Right atrium auricular region (tissue), 2 donors: ENCODE measurements around the gene DLG2. TPM values are rescaled to one million over a fixed set of nuclear protein-coding genes. Genes with fewer than 3 reads are reported as not detected.
"Not testable (repeated sequence)": the region's sequence is repeated elsewhere in the genome, so short reads cannot be mapped to it uniquely, and the experiment has no call there.

Experiments used
- DNase-seq: peaks from one replicate; pipeline ENCODE4 v3.0.0-alpha.2; 2019; ENCODE audit warnings: low spot score
- H3K27ac ChIP-seq, 2 donors: fragments of 200-600 bp; sonication (generic); 1 replicate in 1 of 2; 2 replicates in 1 of 2; pipeline ENCODE4 v1.5.1; 2016 to 2019
- H3K27me3 ChIP-seq, 2 donors: fragments of 200-600 bp; sonication (generic); one replicate each; pipeline versions ENCODE4 v1.5.1 to v1.6.0; 2017 to 2019
- H3K36me3 ChIP-seq: fragments of 200-600 bp; sonication (generic); one replicate; pipeline ENCODE4 v1.5.1; 2016
- H3K4me1 ChIP-seq, 2 donors: fragments of 200-600 bp; sonication (generic); one replicate each; pipeline versions ENCODE4 v1.5.1 to v1.6.0; 2017 to 2019
- H3K4me3 ChIP-seq, 2 donors: fragments of 200-600 bp; sonication (generic); 1 replicate in 1 of 2; 2 replicates in 1 of 2; pipeline ENCODE4 v1.5.1; 2017 to 2019; ENCODE audit warnings: mild to moderate bottlenecking in 1 of 2, moderate library complexity in 1 of 2
- H3K9me3 ChIP-seq, 2 donors: fragments of 200-600 bp; sonication (generic); one replicate each; pipeline ENCODE4 v1.5.1; 2019
- CTCF ChIP-seq, 2 donors: fragments of 200-600 bp; sonication (generic); IDR thresholded peaks; one replicate each; pipeline ENCODE4 v1.5.1; 2019; ENCODE audit warnings: antibody characterized with exemption in 2 of 2
- total RNA-seq, 2 donors: library from RNA; depleted of rRNA; stranded (reverse); fragments of >200 nt; gene quantifications; one replicate each; pipeline ENCODE4 v1.1.0, GENCODE V29; 2016

The DLG2 gene
- total RNA-seq, 2 donors from 2014 or later: 6.6 to 6.7 TPM

GRCh38 chr11:84857746-84858145 lies 769.4 kb downstream of the DLG2 start:
- Histone ChIP-seq H3K9me3 (no peaks in the 10 kb centered on the region), H3K4me1 (peaks cover 0 to 8% of the 10 kb centered on the region in 2 donors), H3K4me3 (no peak overlapping the region), H3K27me3 (no peaks in the 10 kb centered on the region), H3K36me3 (no peaks in the 10 kb centered on the region), H3K27ac (no peak overlapping the region)
- DNase-seq: no peak
- TF ChIP-seq CTCF (IDR thresholded peaks at IDR 0.05): no peak

GRCh38 chr11:84855508-84856245 lies 771.5 kb downstream of the DLG2 start:
- Histone ChIP-seq H3K36me3 (no peaks in the 10 kb centered on the region), H3K4me3 (no peak overlapping the region), H3K4me1 (peaks cover 0 to 8% of the 10 kb centered on the region in 2 donors), H3K9me3 (no peaks in the 10 kb centered on the region), H3K27me3 (no peaks in the 10 kb centered on the region), H3K27ac (no peak overlapping the region)
- DNase-seq: no peak
- no peak for TF ChIP-seq CTCF (IDR thresholded peaks at IDR 0.05)

- no peak for DNase-seq
- Histone ChIP-seq H3K27me3 (no peaks in the 10 kb centered on the region), H3K36me3 (no peaks in the 10 kb centered on the region), H3K4me3 (no peak overlapping the region), H3K9me3 (no peaks in the 10 kb centered on the region), H3K4me1 (peaks cover 0 to 8% of the 10 kb centered on the region in 2 donors), H3K27ac (no peak overlapping the region)
- TF ChIP-seq CTCF (IDR thresholded peaks at IDR 0.05): no peak
These were observed 772.7 kb downstream of the DLG2 start for GRCh38 chr11:84854498-84854880.

GRCh38 chr11:84853841-84854497 lies 773.2 kb downstream of the DLG2 start:
- no peaks in the 10 kb centered on the region for H3K27me3 ChIP-seq
- no peaks in the 10 kb centered on the region for H3K9me3 ChIP-seq
- H3K27ac ChIP-seq: no peak overlapping the region
- no peak for TF ChIP-seq CTCF (IDR thresholded peaks at IDR 0.05)
- no peak for DNase-seq
- peaks cover 0 to 8% of the 10 kb centered on the region in 2 donors for H3K4me1 ChIP-seq
- H3K36me3 ChIP-seq: no peaks in the 10 kb centered on the region
- H3K4me3 ChIP-seq: no peak overlapping the region

GRCh38 chr11:84847842-84848241 lies 779.3 kb downstream of the DLG2 start:
- no peaks in the 10 kb centered on the region for H3K9me3 ChIP-seq
- no peak overlapping the region for H3K4me3 ChIP-seq
- no peak for DNase-seq
- H3K36me3 ChIP-seq: no peaks in the 10 kb centered on the region
- no peak overlapping the region for H3K27ac ChIP-seq
- TF ChIP-seq CTCF (IDR thresholded peaks at IDR 0.05): no peak
- no peaks in the 10 kb centered on the region for H3K27me3 ChIP-seq
- no peaks in the 10 kb centered on the region for H3K4me1 ChIP-seq

GRCh38 chr11:84840201-84840600 lies 786.9 kb downstream of the DLG2 start:
- DNase-seq, H3K4me1 ChIP-seq, H3K4me3 ChIP-seq, H3K36me3 ChIP-seq, H3K9me3 ChIP-seq, H3K27ac ChIP-seq, H3K27me3 ChIP-seq: not testable (repeated sequence)
